GM13976 (cell line): ENCODE measurements around the gene DLK1.
A peak's percentile ranks its signal among the peaks of the same experiment; 100 is the strongest.

Experiments used
- DNase-seq: peaks from one replicate; pipeline ENCODE4 v3.0.0; 2012; ENCODE audit warnings: low spot score
- CTCF ChIP-seq: IDR thresholded peaks from 2 replicates; pipeline ENCODE4 v1.5.1; 2012; ENCODE audit warnings: borderline replicate concordance, mild to moderate bottlenecking; ENCODE audit not compliant: insufficient read depth; ENCODE audit errors: extremely low read depth, missing control alignments, control extremely low read depth
- in situ Hi-C: fragments of 300-500 bp; cut with MboI; formaldehyde crosslinking; loops from one replicate; pipeline ENCODE4 v1.12.0; 2022; ENCODE audit warnings: low sequenced_read_pairs, mixed read lengths, inconsistent platforms; ENCODE audit not compliant: unreplicated experiment

Gene DLK1

DNA sequence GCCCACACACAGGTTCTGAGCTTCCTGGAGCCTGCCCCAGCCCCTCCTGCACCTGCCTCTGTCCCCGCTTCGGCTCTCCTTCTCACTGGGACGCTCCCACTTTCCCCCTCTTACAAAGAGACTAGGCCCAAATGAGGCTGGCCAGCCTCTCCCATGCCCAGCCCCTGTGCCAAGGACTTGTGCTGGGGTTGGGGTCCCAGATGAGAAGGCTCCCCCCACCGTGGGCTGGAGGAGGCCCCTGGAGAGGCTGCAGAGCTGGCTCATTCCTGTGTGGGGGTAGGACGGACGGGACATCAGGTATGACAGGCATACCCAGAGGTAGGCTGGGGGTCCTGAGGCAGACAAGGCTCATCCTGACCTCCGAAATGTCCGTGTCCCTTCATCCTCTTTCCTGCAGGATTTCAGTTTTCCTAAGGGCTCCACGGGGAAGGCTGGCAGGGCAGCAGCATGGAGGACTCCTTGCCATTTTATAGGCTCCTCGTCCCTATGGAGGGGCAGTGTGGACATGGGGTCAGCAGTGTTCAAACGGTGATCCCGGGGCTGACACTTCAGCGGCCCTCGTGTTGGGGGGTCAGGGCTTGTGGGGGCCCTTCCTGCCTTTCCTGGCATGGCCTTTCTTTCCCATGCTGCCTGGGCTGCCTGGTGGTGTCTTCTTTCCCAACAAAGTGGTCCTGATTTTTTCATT is 50.1 kb downstream of the DLK1 start:
- no peak for TF ChIP-seq CTCF
- in situ Hi-C loops: no loop called here
- peak; percentile 24 for DNase-seq

GRCh38 chr14:100777366-100777817 is 50.7 kb downstream of the DLK1 start:
- DNase-seq: no peak
- in situ Hi-C loops: no loop called here
- no peak for TF ChIP-seq CTCF

DNA sequence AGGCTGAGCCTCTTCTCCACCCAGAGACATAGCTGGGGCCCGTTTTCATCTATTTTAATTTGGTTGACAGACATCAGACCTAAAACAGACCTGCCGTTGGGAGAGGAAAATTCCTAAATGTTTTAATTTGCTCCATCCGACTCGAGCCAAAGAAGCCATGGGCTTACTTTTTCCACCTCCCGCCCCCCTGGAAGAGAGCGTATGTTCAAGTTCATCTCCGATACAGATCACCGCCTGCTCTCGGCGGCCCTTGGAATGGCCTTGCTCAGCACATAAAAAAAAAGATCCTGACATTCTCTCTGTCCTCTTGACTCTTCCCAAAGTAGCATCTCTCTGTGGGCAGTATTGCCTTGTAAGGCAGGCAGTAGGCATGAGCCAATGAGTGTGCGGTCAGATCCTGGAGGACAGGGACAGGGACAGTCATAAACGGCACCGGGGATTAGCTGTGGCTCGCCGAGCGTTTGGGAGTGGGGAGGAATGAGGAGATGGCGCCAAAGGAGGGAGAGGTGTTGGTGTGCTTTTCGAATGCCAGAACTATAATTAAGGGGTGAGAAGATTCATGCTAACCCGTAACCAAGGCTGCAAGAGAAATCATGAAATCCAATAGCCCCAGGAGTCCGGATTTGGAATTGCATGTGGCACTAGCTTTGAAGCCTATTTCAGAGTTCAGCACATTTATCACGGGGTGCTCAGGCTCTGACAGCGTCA is 51.3 kb downstream of the DLK1 start:
- TF ChIP-seq CTCF: no peak
- DNase-seq: no peak
- in situ Hi-C loops: no loop called here

GRCh38 chr14:100778526-100778882 is 51.8 kb downstream of the DLK1 start:
- TF ChIP-seq CTCF: no peak
- DNase-seq: no peak
- in situ Hi-C loops: no loop called here

- in situ Hi-C loops: no loop called here
- TF ChIP-seq CTCF: no peak
- no peak for DNase-seq
Observed at GRCh38 chr14:100778951-100779690, 52.4 kb downstream of the DLK1 start.

GRCh38 chr14:100779691-100780080 is 53.0 kb downstream of the DLK1 start:
- DNase-seq: no peak
- no peak for TF ChIP-seq CTCF
- in situ Hi-C loops: no loop called here
